Stimulated activated CD4-positive, alpha-beta T cell treated with anti-CD3 and anti-CD28 coated beads, Interleukin-2, amount 100 ng/mL, for 48 hours (primary cell): ENCODE results near the gene IQSEC1.

ENCODE experiments used
- DNase-seq, 2 donors: peaks; one replicate each; pipeline ENCODE4 v3.0.0-alpha.2; 2020

The IQSEC1 gene

DNA sequence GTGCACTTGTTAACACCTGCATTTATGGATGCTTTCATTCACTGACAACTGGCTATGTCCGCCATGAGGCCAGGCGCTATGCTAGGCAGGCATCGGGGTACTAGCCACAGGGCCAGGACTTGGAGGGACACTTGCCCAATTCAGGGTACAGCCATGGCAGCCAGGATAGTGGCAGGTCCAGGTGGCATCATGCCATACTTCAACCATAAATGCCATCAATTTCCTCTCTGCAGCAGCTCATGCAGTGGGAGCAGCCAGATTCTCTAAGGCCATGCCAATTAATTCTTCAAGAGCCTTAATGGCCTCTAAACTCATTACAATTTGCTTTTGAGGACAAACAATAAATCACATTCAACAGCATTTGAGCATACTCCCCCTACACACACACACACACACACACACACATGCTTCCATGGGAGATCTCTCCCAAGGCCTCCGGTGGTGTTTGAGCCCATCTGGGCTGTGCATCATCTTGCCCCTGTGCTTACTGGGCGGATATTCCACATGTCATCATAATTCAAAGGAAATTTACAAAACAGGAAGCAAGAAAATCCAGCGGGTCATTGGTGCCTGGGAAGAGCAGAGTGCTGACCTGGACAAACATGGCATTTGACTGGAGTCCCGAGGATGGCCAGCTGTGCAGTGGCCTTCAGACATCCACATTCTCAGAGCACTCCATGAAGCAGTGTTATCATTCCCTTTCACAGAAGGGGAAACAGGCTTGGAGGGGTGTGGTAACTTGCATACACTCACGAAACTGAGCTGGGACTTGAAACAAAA is 109.1 kb downstream of the IQSEC1 start:
- no peak for DNase-seq

DNA sequence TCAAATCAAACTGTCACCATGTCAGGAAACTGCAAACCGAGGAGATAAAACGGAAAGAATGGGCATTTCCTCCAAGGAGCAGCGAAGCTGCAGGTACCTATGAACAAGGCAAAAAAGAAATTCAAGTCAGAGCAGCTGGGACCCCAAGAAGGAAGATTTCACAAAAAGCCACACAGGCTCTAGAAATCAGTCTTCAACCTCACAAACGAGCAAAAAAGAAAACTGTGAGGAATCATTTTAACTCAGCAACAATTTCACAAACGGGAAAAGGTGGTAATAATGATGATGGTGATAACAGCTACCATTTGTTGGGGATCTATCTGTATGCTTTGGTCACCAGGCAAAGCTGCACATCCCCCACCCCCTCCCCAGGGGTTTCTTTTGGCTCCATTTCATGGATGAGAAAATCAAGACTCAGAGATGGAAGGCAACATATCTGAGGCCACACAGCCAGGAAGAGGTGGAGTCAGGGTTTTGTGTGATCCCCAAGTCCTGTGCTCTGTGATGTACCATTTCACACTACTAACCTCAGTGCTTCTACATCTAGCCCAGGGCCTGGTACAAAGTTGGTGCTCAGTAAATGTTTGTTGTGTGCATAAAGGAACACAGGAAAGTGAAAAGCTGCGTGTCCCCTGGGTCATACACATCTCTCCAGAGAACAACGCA is 109.9 kb downstream of the IQSEC1 start:
- DNase-seq = no peak

DNA sequence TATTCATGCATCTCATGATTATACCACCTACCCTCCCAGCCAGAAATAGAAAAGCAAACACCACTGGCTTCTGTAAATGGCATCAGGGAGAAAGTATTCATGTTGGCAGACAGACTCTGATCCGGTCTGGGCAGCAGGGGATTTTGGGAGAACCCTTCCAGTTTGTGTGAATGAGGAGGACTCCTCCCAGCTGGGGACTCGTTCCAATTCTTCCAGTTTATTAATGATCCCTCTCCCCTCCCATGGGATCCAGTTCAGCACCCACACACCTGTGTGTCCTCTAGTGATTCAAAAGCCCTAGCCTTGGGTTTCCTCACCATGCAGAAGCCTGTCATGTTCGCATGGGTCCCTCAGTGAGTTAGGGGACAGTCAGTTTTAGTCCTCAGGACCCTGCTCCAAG is 110.9 kb downstream of the IQSEC1 start:
- DNase-seq = no peak

DNA sequence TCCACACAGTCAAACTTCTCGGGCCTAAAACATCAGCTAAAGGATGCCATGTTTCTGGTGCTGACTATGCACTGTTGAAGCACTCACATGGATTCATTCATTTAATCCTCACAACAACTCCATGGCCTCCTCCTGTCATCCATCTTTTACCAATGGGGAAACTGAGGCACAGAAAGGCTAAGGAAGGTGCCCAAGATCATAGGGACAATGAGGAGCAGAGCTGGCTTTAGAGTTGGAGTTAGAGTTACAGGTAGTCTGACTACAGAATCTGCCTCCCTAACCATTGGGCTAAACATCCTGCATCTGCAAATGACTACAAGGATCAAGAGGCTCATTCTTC is 111.6 kb downstream of the IQSEC1 start:
- no peak for DNase-seq

DNA sequence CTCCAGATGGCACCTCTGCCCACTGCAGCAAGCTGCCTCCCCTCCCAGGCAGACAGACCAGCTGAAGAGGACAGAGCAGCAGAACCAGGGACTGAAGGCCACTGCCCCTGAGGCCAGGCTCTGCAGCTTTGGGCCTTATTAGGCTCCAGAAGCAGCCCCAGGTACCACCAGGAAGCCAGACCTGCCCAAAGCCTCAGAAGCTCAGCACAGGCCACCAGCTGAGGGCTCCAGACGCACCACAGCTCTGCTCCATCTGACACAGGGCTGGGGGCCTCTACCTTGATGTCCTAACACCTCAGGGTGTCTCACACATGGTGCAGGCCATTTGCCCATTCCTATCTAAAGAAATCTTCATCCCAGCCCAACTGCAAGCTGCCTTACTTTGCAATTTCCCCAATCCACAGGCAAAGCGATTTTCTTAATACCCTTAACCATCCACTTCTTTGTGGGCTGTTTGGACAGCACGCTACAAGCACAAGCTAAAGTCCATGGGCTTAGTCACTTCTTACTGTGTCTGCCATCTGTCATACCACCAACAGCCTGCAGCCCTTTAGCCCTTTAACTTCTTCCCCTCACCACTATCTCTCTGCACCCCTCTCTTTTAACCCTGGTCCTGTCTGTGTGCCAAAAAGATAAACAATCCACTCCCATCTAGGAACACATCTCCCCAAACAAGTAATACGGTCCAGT is 112.1 kb downstream of the IQSEC1 start:
- DNase-seq = no peak

DNA sequence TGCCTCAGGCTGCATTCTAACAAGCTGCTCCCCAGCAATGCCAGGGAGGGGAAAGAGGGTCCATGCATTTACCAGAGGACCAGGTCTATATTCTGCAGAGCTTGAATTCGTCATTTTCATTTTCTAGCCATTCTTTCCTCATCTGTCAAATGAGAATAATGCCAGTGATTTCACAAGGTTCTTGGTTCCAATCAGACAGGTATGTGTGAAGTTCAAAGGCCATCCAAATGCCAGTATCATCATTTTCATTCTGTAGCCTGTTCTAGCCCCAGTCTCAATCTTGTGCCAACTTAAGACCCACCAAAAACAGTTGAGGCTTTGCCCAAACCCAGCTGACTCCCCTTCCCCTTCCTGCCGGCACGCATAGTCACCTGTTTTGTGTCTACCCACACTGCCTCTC is 112.7 kb downstream of the IQSEC1 start:
- no peak for DNase-seq

DNA sequence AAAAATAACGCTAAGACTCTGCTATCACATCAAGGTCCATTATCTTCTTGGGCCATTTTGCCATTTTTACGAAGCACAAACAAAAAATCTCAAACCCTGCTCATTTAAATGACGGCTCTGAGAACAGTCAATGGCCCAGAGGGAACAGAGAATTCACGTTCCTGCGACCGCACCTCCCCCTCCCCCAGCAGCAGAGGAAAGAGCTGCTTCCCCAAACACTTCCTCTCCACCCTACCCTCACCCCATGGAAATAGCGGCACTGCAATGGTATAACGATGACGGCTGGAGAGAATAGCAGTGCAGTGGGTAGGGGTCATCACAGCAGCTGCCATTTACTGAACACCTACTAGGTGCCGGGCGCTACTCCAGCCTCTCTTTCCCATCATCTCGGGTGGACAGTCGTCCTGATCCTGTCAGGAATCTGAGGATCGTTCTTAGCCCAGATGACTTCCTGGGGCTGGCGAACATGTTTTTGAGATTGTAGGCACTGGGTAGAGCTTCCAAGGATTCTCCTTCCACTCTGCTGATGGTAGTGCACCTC is 113.3 kb downstream of the IQSEC1 start:
- no peak for DNase-seq

DNA sequence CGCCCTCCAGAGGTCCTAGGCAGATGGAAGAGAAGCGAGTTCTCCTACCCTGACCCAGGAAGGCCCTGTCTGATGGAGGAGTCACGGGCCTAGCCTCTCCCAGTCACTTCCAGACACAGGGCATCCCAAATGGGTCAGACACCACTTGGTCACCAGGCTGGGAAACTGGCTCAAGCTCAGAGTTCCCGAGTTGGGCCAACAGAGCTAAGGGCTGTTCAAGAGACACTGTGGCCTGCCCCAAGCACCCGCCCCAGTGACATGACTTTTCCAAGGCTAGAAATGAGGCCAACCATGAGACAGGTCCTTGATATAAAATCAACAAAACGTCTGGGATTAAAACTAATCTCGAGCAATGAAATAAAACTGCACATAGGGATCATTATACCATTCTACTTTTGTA is 113.8 kb downstream of the IQSEC1 start:
- no peak for DNase-seq

DNA sequence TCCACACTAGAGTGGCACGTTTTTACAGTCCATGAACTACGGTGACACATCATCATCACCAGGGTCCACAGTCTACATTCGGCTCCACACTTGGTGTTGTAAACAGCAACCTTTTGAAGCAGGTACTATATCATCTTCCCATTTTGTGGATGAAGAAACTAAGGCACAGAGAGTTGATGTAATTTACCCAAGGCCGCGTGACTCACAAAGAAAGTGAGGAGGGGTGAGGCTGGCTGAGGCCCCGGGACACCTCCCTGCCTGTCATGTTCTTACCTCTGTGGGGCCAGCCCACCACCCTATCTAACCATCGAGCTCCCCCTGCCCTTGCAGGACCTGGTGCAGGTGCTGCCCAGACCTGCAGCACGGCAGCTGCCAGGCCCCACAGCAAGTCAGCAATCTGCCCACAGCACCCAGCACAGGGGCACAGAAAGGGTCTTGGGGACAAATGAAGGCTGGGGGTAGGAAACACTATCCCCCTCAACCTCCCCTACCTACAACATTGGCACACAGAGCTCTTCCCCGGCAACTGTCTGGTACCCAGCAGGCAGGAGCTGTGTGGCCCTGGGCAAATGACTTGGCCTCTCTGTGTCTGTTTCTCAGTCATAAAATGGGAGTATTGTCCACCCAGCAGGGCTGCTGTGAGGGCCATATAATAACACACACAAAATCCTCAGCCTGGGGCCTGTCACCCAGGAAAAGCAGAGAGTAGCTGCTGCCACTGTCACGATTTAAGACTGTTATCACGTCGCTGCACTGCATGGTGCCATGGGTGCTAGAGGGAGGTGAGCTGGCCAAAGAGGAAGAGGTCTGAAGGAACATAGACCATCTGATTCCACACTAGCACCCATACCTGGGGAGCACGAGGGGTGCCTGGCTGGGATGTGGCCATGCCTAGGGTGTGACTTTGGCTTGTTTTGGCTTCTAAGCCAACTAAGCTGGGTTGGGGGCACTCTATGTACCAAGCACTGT is 115.1 kb downstream of the IQSEC1 start:
- no peak for DNase-seq

DNA sequence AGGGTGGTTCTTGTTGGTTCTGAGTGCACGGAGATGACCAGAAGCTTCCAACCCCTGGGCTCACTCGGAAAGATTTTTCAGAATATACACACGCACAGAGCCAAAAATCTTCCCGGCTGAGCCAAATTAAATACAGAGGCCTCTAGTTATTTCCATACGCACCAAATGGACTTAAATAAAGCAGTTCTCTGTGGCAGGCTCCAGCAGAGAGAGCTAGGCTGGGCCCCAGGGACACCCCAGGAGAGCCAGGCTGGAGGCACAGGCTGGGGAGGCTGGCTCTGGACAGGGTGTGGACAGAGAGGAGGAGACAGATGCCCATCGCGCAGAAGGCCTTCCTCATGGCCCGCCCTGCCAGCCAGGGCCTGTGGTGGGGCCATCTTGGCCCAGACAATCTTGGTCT is 115.9 kb downstream of the IQSEC1 start:
- no peak for DNase-seq

DNA sequence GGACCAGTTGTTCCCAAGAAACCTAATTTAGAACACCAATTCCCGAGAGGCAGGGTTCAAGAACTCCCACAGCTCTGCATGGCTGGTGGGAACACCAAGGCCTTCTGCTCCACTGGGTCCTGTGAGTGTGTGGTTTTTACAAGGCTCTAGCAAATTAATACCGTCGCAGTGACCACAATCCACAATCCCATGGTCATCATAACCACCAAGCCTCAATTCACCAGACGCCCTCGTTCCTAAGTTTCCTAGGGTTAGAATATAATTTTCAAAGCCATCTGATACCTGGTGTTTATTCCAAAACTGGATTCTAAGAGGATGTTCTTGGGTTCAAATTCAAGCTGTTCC is 116.9 kb downstream of the IQSEC1 start:
- no peak for DNase-seq

DNA sequence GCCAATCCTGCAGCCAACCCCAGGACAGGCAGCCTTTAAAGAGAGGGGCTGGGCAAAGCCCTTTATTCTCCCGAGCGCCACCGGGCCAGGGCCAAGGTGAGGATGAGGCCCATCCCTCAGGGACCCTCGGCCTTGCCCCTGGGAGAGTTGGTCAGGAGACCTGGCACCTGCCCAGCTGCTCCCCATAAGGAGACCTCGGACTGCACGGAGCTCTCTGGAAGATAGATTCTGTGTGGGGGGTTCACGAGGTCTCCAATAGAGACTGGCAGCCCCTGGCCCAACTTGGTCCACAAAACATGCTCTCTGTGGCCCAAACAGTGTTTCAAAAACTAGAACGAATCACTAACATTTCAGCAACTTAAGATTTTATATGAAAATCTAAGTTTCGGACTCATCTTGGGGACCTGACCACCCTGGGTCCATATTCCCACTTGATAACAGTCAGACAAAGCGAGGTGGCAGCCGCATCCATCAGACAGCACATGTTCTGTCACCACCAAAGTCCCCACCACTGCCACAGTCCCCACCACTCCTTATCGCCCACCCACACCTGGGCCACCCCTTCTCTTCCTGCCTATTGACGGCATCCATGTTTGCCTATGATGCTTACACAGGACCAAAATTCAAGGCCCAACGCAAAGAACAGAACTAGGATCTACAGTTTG is 117.4 kb downstream of the IQSEC1 start:
- no peak for DNase-seq

DNA sequence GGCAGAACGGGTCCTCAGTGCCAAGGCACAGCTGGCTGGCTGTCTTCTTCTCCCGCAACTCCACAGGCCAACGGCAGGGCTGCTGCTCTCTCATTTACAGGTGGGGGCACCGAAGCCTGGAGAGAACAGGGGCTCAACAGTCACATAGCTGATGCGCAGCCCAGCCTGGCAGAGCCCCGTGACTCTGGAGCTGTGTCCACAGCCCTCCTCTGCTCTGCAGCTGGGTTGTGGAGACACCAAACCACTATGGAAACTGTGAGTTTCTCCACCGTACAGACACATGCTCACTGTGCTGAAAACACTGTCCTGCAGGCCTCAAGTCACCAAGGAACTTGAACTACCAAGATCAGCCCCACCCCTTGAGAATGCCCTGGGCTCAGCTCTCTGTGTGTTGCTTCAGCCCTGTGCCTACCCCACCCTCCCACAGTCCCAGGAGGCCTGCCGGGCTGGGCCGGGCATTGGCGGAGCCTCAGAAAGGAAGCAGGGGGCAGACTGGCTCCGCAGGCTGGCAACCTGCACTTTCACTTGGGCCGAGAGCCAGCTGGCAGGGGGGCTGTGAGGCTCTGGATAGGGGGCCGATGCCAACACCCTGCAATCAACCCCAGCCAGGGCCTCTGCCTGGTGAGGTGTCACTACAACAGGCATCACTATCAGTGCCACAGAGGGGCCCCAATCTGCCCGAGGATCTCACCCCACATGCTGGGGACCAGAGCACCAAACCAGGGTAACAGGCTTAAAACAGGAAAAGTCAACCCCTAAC is 118.2 kb downstream of the IQSEC1 start:
- peak in 1 of 2 donors; percentile 31 for DNase-seq

DNA sequence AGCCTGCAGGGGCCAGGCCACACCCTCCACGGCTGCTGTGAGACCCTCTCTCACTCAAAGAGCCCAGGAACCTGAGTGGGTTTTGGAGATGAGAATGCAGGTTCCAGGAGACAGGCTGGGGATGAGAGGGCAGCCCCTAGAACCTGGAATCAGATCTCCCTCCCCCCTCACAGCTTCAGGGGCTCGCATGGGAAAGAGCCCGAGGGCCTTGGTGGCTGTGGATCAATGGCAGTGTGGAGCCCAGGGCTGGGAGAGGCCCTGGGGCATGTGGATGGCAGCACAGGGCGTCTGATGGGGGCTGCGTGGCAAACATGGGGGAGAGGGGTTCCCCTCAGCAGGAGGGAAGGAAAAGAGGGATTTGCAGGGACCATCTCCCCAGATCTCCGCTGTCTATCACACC is 119.0 kb downstream of the IQSEC1 start:
- DNase-seq = no peak

DNA sequence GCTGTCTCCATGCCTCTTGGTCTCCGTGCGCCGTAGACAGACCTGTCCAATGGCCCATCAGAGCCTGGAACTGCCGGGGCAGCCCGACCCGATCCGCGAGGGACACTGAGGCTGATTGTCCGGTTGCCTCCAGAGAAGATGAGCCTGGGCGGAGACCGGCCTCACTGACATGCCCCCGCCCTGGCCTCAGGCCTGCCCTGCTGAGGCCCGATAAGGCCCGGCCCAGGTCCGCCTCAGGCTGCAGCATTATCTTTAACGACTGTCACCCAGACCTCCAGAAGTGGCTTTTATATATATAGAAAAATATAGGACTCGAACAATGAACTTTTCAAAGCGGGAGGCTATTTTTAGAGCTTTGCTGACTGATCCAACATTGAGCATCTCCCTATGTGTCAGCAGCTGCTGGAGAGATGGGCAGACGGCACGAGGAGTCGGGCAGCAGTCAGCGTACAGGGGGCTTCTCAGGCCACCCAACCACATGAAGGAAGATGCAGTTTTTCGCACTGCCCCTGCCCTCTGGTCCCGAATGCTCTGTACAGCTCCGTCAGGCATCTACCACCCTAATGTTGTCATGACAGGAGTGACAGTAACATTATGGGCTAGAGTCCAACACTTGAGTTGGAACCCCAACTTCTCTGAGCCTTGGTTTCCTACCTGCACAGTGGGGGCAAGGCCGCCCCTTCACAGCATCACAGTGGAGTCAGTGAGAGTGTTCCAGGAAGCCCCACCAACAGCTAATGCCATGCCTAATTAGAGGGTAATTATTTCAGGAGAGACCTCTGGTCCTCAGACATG is 119.8 kb downstream of the IQSEC1 start:
- no peak for DNase-seq

DNA sequence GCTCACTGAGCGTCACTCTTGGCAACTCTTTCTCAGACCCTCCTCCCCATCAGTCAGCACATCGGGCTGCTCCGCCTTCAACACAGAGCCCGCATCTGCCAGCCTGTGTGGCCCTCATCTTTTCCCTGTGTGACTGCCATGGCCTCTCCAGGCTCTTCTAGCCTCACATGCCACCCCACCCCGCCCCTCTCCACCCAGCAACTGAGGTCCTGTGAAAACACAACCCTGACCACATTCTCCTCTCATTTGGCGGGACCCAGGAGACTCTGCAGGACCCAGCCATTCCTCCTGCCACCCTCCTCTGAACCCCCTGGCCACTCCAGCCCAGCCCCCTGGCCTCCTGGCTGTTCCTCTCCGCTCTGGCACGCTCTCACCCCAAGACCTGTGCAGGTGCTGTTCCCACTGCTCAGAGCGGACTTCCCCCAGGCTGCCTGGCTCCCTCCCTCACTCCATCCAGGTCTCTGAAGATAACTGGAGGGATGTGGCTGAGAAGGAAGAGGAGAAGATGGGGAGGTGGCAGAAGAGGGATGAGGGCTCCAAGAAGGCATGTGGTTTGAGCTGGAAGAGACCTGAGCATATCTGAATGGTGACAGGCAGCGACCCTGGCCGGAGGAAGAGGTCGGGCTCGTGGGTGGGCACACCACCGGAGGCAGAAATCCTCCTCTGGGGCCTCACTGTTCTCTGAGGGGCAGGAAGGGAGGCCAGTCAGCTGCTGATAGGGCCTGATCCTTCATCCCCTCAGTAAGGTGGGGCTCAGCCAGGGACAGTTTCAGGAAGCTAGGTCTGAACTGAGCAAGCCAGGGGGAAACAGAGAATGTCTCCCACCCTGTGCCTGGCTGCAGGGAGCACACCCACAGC is 120.7 kb downstream of the IQSEC1 start:
- DNase-seq = no peak

DNA sequence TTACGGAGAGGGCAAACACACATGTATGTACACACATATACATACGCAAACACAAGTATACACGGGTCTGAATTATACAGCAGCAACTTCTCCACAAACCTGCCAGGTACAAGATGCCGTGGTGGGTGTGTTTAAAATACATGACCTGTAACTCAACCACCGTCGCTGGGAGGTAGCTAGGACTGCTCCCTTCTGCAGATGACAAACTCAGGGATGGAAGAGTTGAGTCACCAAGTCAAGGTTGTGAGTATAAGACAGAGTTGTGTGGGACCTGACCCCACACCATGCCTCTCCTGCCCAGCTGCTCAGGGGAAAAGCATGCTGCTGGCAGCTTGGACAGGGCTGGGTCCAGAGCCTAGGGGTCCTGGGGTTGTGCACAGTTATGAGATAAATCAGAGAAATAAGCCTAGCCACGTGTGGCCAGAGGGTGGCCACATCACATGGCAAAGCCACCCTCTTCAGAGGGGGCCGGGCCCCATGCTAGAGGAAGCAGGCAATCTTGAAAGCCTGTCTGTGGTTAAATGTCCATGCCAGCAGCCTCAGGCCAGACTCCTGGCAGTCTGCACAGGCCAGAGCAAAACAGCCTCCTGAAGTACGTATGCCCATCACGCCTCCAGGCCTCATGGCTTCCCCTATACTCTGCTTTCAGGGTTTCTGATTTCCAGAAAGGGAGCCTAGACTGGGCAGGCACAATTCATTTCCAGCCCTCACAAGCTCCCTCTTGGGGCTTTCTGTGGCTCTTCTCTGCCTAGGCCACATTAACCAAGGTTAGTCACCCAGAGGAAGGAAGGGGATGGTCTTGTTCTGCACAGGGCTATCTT is 124.1 kb downstream of the IQSEC1 start:
- DNase-seq = peak in 1 of 2 donors; percentile 34

DNA sequence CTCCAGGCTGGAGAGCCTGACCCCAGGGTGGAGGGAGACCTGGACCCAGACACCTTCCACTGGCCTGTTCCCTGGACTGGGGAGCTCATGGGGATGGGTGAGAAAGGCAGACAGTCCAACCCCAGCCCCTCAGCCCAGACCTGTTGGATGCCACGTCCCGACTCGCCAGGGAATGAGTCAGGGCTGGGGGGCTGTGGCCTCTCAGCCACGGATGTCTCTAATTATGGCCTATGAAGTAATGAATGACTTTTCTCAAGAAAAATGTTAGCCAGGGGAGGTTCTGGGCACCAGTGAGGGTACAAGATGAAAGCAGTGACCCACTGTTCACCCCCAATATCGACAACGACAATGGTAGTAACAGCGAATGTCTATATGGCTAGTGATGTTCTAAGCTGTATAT is 124.9 kb downstream of the IQSEC1 start:
- DNase-seq = no peak
